HUES48 (cell line): Measurements from ENCODE around the gene DAG1.

Source experiments
- H3K27ac ChIP-seq: one replicate; pipeline ENCODE4 v1.7.0; 2013; ENCODE audit warnings: low read depth, low read length, inconsistent platforms
- H3K27me3 ChIP-seq: 2 replicates; pipeline ENCODE4 v1.6.1; 2013; ENCODE audit warnings: mild to moderate bottlenecking, low read length; ENCODE audit not compliant: control insufficient read depth, insufficient read depth
- H3K36me3 ChIP-seq: 2 replicates; pipeline ENCODE4 v1.6.1; 2013; ENCODE audit warnings: low read length; ENCODE audit not compliant: control insufficient read depth, insufficient read depth
- H3K4me1 ChIP-seq: 2 replicates; pipeline ENCODE4 v1.6.1; 2013; ENCODE audit warnings: mild to moderate bottlenecking, low read length; ENCODE audit not compliant: control insufficient read depth, insufficient read depth
- H3K4me3 ChIP-seq: 2 replicates; pipeline ENCODE4 v1.5.1; 2013; ENCODE audit warnings: mild to moderate bottlenecking, low read depth, low read length
- H3K9ac ChIP-seq: 2 replicates; pipeline ENCODE4 v1.6.1; 2013; ENCODE audit warnings: mild to moderate bottlenecking, low read depth, low read length, moderate library complexity
- H3K9me3 ChIP-seq: 2 replicates; pipeline ENCODE4 v1.6.1; 2013; ENCODE audit warnings: low read length; ENCODE audit not compliant: control insufficient read depth, insufficient read depth

Gene DAG1

DNA sequence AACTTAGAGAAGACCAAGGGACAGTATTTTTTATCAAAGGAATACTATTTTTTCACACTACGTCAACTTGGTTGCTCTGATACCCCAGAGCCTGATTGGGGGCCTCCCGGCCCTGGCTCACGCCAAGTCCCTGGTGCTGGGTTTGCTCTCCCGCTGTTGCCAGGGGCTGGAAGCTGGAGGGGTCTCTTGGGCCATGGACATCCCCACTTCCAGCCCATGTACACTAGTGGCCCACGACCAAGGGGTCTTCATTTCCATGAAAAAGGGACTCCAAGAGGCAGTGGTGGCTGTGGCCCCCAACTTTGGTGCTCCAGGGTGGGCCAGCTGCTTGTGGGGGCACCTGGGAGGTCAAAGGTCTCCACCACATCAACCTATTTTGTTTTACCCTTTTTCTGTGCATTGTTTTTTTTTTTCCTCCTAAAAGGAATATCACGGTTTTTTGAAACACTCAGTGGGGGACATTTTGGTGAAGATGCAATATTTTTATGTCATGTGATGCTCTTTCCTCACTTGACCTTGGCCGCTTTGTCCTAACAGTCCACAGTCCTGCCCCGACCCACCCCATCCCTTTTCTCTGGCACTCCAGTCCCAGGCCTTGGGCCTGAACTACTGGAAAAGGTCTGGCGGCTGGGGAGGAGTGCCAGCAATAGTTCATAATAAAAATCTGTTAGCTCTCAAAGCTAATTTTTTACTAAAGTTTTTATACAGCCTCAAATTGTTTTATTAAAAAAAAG lies 63.9 kb downstream of the DAG1 start:
- no peaks in the 10 kb centered on the region for H3K27me3 ChIP-seq
- H3K36me3 ChIP-seq, result peaks cover 36% of the 10 kb centered on the region

DNA sequence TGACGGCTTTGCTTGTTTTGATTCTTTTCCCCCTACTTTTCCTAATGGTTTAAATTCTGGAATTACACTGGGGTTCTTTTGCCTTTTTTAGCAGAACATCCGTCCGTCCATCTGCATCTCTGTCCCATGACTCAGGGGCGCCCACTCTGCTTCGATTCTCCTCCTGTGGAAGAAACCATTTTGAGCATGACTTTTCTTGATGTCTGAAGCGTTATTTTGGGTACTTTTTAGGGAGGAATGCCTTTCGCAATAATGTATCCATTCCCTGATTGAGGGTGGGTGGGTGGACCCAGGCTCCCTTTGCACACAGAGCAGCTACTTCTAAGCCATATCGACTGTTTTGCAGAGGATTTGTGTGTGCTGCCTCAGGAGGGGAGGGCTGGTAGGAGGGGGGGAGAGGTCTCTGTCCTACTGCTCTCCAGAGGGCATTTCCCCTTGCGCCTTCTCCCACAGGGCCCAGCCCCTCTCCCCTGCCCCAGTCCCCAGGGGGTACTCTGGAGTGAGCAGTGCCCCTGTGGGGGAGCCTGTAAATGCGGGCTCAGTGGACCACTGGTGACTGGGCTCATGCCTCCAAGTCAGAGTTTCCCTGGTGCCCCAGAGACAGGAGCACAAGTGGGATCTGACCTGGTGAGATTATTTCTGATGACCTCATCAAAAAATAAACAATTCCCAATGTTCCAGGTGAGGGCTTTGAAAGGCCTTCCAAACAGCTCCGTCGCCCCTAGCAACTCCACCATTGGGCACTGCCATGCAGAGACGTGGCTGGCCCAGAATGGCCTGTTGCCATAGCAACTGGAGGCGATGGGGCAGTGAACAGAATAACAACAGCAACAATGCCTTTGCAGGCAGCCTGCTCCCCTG lies 64.7 kb downstream of the DAG1 start:
- Histone ChIP-seq H3K9ac (no peak overlapping the region), H3K27me3 (no peaks in the 10 kb centered on the region), H3K36me3 (peaks cover 36% of the 10 kb centered on the region), H3K27ac (peak overlapping the region; percentile 11), H3K4me1 (peaks cover 6% of the 10 kb centered on the region; the same call in 1 of the 2 replicates), H3K4me3 (no peak overlapping the region), H3K9me3 (no peaks in the 10 kb centered on the region)

More for the DNA sequence above, 63.9 kb downstream of the DAG1 start:
- no peak overlapping the region for H3K4me3 ChIP-seq
- H3K4me1 ChIP-seq, result peaks cover 6% of the 10 kb centered on the region; the same call in 1 of the 2 replicates
- no peak overlapping the region for H3K9ac ChIP-seq
- H3K27ac ChIP-seq, result no peak overlapping the region
- no peaks in the 10 kb centered on the region for H3K9me3 ChIP-seq

DNA sequence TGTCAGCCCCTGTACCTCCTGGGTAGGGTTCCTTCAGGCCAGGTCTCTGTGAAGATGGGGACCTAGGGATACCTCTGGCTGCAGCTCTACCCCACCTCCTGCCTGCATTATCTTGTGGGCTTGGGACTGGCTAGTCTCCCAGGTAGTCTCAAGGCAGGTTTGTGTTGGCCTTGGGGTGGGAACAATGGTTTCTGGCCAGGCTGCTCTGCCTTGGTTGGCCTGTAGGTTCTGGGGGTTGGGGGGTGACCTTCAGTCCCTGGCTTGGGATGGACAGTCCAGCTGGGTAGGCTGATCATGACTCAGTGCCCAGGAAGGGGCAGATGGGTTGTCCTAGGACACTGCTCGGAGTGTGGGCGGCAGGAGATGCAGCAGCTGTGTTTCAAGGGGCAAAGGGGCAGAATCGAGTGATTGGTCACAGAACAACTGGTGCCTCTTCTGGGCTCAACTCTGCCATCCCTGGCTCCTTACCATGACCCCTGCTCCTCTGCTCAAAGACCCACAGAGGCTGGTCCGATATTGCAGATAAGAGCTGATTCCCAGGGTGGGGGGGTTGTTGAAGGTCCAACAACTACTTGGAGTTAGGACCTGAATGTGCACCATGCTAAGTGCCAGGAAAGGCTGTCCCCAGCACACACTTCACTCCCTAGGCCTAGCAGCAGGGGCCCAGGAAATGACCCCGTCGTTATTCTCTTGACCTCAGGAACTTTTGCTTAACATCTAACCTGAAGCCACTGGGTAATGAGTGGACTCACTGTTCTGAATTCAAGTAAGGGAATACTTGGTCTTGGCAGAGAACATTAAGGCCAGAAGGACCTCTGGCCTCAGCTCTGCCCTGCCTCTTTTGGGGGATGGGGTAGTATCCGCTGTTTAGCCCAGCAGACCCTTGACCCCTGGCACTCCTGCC lies 66.2 kb downstream of the DAG1 start:
- peaks cover 12% of the 10 kb centered on the region; the same call in 1 of the 2 replicates for H3K4me1 ChIP-seq
- H3K27me3 ChIP-seq, result no peaks in the 10 kb centered on the region
- H3K9me3 ChIP-seq, result no peaks in the 10 kb centered on the region
- H3K9ac ChIP-seq, result no peak overlapping the region
- H3K4me3 ChIP-seq, result no peak overlapping the region
- H3K36me3 ChIP-seq, result peaks cover 27% of the 10 kb centered on the region
- H3K27ac ChIP-seq, result no peak overlapping the region

DNA sequence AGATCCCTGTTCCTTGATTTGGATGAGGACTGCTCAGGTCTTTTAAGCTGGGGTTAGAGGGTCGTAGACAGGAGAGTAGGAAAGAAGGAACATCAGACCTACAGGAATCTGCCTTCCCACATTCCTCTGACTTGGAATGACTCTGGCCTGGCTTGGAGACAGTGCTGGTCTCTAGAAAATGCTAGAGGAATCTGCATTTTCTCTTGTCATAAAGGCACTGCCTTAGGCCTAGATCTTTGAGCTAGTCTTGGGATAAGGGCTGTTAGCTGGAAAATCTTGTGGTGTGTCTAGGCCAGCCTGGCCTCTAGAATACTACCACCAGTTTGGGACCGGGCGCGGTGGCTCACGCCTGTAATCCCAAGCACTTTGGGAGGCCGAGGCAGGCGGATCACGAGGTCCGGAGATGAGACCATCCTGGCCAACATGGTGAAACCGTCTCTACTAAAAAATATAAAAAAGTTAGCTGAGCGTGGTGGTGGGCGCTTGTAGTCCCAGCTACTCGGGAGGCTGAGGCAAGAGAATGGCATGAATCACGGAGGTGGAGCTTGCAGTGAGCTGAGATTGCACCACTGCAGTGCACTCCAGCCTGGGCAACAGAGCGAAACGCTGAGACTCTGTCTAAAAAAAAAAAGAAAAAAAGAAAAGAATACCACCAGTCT lies 66.9 kb downstream of the DAG1 start:
- Histone ChIP-seq H3K4me3 (no peak overlapping the region), H3K9ac (no peak overlapping the region), H3K4me1 (peaks cover 12% of the 10 kb centered on the region; the same call in 1 of the 2 replicates), H3K36me3 (peaks cover 20% of the 10 kb centered on the region), H3K27me3 (no peaks in the 10 kb centered on the region), H3K9me3 (no peaks in the 10 kb centered on the region), H3K27ac (no peak overlapping the region)

DNA sequence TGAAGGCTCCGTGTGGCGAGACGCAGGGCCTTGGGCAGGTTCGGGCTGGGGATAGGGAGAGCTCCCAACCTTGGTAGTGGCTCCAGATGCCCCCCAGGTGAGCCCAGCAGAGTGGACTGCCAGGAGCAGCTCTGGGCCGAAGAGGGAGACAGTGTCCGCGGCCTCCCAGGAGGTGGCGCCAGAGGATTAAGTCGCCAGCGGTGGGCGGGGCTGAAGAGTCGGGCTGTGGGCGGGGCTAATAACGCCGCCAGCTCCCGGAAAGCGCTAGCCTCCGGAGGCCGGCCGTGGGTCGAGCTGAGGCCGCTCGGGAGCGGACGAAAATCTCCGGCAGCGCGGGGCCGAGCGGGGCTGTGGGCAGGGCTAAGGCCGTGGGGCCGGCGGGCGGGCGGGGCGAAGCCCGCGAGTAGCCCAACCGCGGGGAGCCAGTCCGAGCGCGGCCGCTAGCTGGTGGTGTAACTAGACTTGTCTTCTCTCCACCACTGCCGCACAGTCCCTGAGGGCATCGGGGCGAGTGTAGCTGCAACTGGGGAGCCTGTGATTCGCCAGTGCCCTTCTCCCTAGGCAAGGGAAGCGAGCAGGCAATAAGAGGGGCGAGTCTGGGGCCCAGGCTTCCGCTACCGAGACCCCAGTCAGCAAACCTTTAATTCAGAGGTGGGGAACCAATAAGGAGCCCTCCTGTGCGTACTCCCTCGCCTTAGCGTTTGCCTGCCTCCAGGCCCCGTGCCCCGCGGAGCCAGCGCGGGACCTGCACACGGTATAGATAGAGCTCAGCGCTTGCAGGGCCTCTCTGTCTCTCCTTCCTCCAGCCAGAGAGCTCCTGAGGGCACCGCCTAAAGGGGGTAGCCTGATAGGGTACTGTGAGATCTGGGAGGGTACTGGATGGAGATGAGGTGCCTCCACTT lies 69.8 kb downstream of the DAG1 start:
- H3K9ac ChIP-seq, result peak overlapping the region; percentile 65
- peak overlapping the region; percentile 46 for H3K27ac ChIP-seq
- H3K4me1 ChIP-seq, result peaks cover 8% of the 10 kb centered on the region; the same call in 1 of the 2 replicates
- no peaks in the 10 kb centered on the region for H3K9me3 ChIP-seq
- no peaks in the 10 kb centered on the region for H3K36me3 ChIP-seq
- H3K4me3 ChIP-seq, result peak overlapping the region; percentile 68
- H3K27me3 ChIP-seq, result no peaks in the 10 kb centered on the region; the same call in 1 of the 2 replicates

DNA sequence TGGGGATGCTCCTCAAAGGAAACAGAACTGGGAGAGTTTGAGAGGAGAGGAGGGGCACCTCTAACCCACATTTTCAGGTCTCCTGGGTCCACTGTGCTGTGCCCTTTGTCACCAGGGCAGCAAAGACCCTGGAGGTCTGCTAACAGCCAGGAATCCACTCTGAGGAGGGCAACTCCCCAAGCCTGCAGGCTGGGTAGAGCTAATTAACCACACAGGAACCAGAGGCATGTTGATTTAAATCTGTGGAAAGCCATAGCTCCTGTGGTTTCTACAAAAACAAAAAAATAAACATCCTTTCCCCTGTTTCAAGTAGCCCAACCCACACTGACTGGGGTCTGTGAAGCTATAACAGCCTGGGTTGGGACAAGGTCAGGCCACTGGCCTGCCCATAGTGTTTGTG lies 82.0 kb downstream of the DAG1 start:
- no peak overlapping the region for H3K27ac ChIP-seq
- peaks cover 15% of the 10 kb centered on the region for H3K4me1 ChIP-seq
- H3K9me3 ChIP-seq, result no peaks in the 10 kb centered on the region
- H3K4me3 ChIP-seq, result no peak overlapping the region
- H3K36me3 ChIP-seq, result no peaks in the 10 kb centered on the region
- H3K9ac ChIP-seq, result no peak overlapping the region
- peaks cover 13% of the 10 kb centered on the region for H3K27me3 ChIP-seq

DNA sequence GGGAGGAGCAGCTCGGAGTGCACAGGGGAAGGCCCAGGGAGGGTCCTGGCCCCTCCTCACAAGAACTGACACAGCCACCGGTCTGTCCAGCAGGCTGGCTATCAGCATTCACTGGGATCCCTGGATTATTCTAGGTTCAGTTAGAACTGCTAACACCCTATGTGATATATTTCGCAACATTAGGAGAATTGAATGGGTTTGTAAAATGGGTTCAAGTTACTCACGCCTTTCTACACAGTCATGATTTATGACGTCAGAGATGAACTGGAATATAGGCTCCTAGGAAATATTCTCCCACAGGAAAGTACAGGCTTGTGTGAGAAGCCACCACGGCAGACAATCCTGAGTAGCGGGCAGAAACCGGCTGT lies 83.2 kb downstream of the DAG1 start:
- no peaks in the 10 kb centered on the region for H3K36me3 ChIP-seq
- H3K9me3 ChIP-seq, result no peaks in the 10 kb centered on the region
- H3K4me3 ChIP-seq, result peak overlapping the region; percentile 93
- peaks cover 13% of the 10 kb centered on the region for H3K27me3 ChIP-seq
- peaks cover 15% of the 10 kb centered on the region for H3K4me1 ChIP-seq
- no peak overlapping the region for H3K9ac ChIP-seq
- H3K27ac ChIP-seq, result peak overlapping the region; percentile 79

DNA sequence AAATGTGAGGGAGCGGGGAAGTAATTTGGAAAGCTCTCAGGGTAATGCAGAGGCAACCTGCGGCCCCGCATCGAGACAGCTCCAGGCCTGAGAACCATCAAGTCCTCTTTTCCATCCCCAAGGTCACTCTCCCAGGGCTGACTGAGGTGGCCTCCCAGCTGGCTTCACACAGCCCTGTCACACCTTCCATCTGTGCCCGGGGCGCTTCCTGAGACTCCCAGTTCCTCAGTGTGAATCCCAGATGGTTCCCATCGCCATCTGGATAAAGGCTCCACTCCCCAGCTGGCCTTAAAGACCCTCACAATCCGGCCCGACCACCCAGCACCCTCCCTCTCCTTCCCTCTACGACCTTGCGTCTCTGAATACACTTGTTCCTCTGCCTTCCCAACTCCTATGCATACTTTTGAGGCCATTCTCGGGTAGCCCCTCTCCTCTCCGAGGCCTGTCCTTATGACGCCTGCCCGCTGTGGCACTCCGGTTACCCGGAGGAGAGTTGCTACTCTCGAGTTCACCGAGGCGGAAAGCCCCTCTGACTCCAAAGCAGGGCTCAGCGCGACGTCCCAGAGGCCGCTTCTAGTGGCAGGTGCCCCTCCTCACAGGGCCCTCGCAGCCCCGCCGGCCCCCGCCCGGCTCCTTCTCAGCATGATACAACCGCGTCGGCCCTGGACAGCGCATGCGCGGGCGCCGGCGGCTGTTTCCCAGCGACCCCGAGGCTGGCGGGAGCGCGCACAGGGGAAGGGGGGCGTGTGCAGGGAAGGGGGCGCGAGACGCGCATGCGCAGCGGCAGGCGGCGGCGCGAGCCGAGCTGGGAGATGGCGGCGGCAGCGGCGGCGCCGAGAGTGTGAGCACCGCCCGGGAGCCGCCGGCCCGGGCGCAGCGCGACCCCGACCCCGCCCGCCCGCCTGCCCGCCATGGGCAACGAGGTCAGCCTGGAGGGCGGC lies 83.9 kb downstream of the DAG1 start, which contains the start of gene BSN:
Gene BSN, plus strand, starts transcription at position 786 of the 941 bp plus-strand sequence. Its CDS starts 126 bp downstream, at position 912.
- Histone ChIP-seq H3K36me3 (no peaks in the 10 kb centered on the region), H3K4me3 (peak within 1 kb of the TSS; percentile 93), H3K9me3 (no peaks in the 10 kb centered on the region), H3K27me3 (peaks cover 13% of the 10 kb centered on the region), H3K27ac (peak within 1 kb of the TSS; percentile 79), H3K4me1 (peaks cover 15% of the 10 kb centered on the region), H3K9ac (peak within 1 kb of the TSS; percentile 65)
